Cardiac fibroblast (primary cell): ENCODE measurements around the gene SLC4A7.
A peak's percentile ranks its signal among the peaks of the same experiment; 100 is the strongest.
"Not testable (repeated sequence)": the region's sequence is repeated elsewhere in the genome, so short reads cannot be mapped to it uniquely, and the experiment has no call there.

ENCODE experiments used
- DNase-seq, 2 donors: peaks; one replicate each; pipeline versions ENCODE4 v3.0.0 to v3.0.0-alpha.2; 2010; ENCODE audit warnings: low read depth in 2 of 2
- H3K4me3 ChIP-seq, 2 donors: replicated peaks in 1 of 2; 1 replicate in 1 of 2; 2 replicates in 1 of 2; pipeline ENCODE4 v1.5.1; 2011; ENCODE audit warnings: low read depth in 2 of 2, low read length in 2 of 2, mild to moderate bottlenecking in 2 of 2, moderate library complexity in 1 of 2
- TF ChIP-seq, protein P1 (sequence below): IDR thresholded peaks from one replicate; pipeline ENCODE4 v1.5.1; 2011; ENCODE audit warnings: low read depth, mild to moderate bottlenecking, low read length, inconsistent platforms

SLC4A7 gene

DNA sequence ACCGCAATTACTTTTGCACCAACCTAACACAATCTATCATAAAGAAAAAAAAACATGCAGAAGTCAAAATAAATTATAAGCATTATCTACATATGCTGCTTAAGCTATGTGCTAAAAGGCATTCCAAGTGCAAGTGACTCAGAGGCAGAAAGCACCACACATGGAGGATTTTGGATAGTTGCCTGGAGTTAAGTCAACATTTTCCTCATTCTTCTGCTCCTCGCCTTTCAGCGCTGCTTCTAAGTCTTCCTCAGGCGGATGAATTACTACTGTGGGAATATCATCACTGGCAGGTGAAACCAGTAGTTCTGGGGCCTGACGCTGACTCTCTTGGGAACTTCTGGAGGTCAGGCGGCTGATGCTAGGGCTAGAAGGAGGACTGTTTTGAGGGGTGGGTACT lies 53.1 kb downstream of the SLC4A7 start:
- TF ChIP-seq, protein P1, sequence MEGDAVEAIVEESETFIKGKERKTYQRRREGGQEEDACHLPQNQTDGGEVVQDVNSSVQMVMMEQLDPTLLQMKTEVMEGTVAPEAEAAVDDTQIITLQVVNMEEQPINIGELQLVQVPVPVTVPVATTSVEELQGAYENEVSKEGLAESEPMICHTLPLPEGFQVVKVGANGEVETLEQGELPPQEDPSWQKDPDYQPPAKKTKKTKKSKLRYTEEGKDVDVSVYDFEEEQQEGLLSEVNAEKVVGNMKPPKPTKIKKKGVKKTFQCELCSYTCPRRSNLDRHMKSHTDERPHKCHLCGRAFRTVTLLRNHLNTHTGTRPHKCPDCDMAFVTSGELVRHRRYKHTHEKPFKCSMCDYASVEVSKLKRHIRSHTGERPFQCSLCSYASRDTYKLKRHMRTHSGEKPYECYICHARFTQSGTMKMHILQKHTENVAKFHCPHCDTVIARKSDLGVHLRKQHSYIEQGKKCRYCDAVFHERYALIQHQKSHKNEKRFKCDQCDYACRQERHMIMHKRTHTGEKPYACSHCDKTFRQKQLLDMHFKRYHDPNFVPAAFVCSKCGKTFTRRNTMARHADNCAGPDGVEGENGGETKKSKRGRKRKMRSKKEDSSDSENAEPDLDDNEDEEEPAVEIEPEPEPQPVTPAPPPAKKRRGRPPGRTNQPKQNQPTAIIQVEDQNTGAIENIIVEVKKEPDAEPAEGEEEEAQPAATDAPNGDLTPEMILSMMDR: no peak
- no peak overlapping the region for H3K4me3 ChIP-seq
- peak; percentile 98 for DNase-seq

DNA sequence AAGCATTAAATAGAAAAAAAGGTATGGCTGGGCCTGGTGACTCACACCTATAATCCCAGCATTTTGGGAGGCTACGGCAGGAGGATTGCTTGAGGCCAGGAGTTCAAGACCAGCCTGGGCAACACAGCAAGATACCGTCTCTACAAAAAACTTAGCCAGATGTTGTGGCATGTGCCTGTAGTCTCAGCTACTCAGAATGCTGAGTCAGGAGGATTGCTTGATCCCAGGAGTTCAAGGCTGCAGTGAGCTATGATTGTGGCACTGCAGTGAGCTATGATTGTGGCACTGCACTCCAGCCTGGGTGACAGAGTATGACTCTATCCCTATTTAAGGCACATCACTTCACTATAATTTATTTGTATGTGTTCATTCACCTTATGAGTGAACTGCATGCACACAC lies 54.3 kb downstream of the SLC4A7 start:
- no peak for DNase-seq
- TF ChIP-seq, protein P1: no peak

DNA sequence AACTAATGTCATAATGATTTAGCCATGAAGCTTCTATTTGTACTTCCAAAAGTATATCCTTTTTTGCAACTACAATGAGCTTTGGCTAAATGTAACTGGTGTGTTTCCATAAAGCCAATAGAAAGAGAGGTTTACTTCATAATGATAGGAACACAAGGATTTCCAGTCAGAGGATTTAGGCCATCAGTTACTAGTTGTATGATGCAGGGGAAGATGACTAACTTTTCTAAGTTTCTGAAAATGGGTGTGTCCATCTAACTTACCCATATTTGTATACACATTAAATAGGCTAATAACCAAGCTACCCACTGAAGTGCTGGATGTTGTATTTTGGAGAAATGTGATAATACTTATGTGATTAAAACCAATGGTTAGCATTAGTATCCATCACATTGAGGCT lies 55.7 kb downstream of the SLC4A7 start:
- DNase-seq: peak in 1 of 2 donors; percentile 32
- TF ChIP-seq, protein P1: no peak
- H3K4me3 ChIP-seq: no peak overlapping the region

More for the DNA sequence above, 54.3 kb downstream of the SLC4A7 start:
- no peak overlapping the region for H3K4me3 ChIP-seq

DNA sequence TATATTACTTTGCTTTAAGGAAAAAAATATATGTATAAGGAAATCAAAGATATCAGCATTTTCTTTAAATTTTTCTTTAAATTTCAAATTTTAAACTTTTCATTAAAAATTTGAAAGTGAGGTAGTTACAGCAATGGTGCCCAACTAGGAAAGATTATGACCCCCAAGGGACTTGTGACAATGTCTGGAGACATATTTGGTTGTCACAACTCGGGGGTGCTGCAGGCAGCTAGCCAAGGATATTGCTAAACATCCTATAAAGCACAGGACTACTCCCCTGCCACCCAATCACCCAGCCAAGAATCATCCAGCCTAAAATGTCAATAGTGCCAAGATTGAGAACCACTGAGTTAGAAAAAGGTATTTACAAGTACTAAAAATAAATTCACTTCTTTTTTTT lies 57.3 kb downstream of the SLC4A7 start:
- TF ChIP-seq, protein P1: no peak
- H3K4me3 ChIP-seq: no peak overlapping the region
- no peak for DNase-seq

DNA sequence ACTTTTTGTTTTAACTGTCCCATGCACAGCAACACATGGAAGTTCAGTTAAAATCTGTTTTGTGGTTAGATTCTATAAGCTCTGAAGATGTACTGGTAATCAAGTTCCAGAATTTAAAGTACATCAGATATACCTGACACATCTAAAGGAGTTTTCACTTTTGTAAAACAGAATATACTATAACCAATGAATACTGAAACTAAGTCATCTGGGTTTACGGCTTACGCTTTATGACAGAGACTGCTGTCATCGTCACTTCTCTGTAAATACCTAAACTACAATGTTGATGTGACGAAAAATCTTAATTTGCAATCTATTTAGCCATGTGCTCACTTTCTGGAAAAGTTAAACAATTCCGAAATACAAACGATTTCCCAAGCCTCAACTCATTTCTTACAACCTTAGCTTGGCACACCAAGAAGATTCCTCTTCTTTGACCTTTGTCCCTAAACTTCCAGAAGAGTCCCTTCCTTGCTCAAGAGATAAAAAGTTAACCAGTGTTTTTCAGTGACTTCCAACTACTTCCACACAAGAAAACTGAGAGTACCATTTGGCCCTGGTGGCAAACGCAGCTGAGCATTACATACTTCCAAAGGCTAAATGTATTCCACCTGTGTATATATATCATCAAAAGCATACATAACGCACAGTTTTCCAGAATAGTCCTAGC lies 58.2 kb downstream of the SLC4A7 start:
- DNase-seq: no peak
- TF ChIP-seq, protein P1: no peak
- H3K4me3 ChIP-seq: no peak overlapping the region

DNA sequence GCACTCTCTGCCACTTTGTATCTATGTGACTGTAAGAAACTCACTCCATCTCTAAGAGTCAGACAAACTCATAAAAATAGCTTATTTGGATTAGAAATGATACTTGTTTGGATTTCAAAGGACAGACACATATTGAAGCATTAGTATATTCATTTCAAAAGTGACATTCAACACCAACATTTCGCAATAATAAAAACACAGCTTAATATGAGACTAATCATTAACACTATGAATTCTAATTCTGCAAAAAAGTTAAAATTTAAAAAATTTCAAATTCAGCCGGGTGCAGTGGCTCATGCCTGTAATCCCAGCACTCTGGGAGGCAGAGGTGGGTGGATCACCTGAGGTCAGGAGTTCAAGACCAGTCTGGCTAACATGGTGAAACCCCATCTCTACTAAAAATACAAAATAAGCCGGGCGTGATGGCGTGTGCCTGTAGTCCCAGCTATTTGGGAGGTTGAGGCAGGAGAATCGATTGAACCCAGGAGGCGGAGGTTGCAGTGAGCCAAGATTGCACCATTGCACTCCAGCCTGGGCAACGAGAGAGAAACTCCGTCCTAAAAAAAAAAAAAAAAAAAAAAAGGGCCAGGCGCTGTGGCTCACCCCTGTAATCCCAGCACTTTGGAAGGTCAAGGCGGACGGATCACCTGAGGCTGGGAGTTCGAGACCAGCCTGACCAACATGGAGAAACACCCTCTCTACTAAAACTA lies 59.2 kb downstream of the SLC4A7 start:
- H3K4me3 ChIP-seq, DNase-seq: not testable (repeated sequence)

DNA sequence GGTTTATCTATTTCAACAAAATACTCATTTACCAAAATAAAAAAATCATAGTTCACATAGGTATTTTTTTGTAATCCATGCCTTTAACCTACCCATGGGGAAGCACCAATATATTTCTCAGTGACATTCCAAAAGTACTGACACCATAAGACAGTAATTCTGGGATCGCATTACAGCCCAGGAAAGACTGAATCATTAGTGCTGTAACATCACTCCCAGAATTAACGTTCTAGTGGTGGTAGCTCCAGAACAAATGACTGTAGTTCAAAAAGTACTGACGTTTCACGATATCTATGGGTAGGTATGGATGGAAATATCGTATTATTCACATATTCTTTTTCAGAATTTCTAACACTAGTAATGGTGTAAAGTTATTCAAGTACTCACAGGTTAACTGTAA lies 60.7 kb downstream of the SLC4A7 start:
- peak; percentile 41 to 79 for DNase-seq
- TF ChIP-seq, protein P1: no peak
- H3K4me3 ChIP-seq: no peak overlapping the region
